ENCODE measurements around the gene ADAMTS10. TPM values are rescaled to one million over a fixed set of nuclear protein-coding genes. Genes with fewer than 3 reads are reported as not detected.
"Not testable (repeated sequence)": the region's sequence is repeated elsewhere in the genome, so short reads cannot be mapped to it uniquely, and the experiment has no call there.

ADAMTS10 gene
- total RNA-seq, 1 donor from 2014 or later: 10.0 TPM

DNA sequence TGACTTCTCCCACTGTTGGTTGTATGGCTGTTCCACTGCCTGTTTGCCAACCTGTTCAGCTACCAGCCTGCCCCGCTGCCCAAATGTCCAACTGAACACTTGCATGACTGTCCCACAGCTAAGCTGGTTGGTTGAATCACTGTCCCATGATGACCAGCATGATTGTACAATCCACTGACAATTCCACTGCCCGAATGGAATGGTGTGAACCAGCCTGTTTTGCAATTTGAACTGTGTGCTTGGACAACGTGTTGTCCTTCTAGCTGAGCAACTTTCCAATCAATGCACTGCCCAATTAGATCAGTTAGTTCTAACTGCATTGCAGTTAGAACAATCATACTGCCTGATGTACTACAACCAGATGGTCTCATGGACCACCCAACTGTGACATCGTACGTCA is 8.7 kb downstream of the ADAMTS10 start:
- no peak for ATAC-seq

DNA sequence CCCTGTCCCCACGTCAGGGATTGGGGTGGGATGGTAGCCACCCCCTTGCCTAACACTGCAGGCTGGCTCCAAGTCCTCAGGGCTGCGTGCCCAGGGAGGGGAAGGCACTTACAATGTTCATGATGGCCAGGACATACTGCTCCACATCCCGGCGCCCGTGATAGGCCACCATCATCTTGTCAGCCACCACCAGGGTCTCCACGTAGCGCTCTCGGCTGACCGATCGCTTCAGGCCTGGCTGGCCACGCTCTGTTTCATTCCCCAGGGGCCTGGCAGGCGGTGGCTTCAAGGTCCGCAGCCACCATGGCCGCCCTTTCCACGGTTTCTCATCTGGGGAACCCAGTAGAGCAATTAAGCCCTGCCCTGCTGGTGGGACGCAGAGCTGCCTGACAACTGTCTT is 9.7 kb downstream of the ADAMTS10 start:
- intact Hi-C loops (cut with micrococcal nuclease): no loop called here
- no peak for DNase-seq
- ATAC-seq: no peak

More for the DNA sequence above, 8.7 kb downstream of the ADAMTS10 start:
- intact Hi-C loops (cut with micrococcal nuclease): no loop called here
- DNase-seq: no peak

DNA sequence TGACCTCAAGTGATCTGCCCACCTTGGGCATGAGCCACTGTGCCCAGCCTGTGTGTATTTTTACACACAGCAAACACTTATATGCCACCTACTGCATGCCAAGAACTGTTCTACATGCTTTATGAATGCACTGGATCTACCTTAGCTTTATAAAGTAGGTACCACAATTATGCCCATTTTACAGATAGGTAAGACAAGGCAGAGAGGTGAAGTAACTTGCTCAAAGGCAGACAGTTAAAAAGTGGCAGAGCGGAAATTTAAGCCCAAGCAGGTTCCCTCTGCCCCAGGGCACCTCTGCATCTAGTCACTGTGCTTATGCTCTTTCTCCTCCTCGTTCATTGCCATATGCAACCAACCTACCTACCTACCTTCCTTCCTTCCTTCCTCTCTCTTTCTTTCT is 10.5 kb downstream of the ADAMTS10 start:
- intact Hi-C loops (cut with micrococcal nuclease): no loop called here
- DNase-seq (no peak), ATAC-seq (no peak)

DNA sequence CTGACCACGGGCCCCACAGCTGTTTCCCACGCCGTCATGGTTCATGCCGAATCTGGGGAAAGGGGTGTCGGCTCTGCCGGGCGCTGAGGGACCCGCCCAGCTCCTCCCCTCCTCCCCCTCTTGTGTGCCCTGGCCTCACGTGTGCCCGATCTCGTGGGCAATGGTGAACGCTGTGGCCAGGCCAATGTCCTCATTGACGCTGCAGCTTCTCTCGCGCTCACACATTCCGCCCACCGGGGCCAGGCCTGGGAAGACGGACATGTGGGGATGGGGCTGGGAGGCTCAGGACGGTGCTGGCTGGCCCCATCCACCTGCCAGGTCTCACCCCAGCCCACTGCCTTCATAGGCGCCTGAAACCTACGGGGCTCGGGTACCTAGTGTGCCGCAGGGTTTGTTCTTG is 14.3 kb downstream of the ADAMTS10 start:
- ATAC-seq (no peak), DNase-seq (no peak)
- intact Hi-C loops (cut with micrococcal nuclease): no loop called here

DNA sequence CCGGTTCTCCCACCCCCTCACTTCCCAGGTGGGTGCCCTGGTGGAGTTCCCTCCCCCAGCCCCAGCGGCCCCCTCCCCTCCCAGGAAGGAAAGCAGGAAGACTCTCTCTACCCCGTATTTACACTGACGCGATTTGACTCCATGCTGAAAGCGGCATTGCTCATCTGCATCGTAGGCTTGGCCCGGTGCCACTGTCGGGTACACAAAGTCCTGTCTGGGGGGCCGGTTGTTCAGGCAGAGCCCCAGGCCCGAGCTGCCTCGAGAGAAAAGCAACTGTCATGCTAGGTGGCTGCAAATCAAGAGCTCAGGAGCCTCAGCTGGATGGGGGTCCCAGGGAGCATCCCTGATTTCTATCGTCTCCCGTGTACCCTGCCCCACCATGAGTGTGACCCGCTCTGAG is 14.9 kb downstream of the ADAMTS10 start:
- intact Hi-C loops (cut with micrococcal nuclease): no loop called here
- no peak for ATAC-seq
- no peak for DNase-seq

DNA sequence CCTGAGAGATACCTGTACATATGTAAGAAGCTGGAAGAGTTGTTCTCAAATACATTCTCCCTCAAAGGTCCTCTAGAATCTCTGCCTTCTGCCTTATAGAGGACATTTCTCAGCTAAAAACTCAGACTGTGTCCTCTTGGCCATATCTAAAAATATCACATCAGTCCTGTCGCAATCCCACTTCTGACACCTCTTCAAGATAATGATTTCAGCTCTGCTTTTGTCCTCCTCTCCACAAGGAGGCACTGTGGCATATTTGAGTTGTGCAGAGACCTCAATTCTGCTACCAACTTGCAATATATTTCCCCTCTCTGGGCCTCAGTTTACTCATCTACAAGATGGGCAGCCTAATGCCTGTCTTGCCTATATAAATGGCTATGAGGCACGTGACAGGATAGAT is 16.6 kb downstream of the ADAMTS10 start:
- DNase-seq (no peak), ATAC-seq (no peak)
- intact Hi-C loops (cut with micrococcal nuclease): no loop called here

DNA sequence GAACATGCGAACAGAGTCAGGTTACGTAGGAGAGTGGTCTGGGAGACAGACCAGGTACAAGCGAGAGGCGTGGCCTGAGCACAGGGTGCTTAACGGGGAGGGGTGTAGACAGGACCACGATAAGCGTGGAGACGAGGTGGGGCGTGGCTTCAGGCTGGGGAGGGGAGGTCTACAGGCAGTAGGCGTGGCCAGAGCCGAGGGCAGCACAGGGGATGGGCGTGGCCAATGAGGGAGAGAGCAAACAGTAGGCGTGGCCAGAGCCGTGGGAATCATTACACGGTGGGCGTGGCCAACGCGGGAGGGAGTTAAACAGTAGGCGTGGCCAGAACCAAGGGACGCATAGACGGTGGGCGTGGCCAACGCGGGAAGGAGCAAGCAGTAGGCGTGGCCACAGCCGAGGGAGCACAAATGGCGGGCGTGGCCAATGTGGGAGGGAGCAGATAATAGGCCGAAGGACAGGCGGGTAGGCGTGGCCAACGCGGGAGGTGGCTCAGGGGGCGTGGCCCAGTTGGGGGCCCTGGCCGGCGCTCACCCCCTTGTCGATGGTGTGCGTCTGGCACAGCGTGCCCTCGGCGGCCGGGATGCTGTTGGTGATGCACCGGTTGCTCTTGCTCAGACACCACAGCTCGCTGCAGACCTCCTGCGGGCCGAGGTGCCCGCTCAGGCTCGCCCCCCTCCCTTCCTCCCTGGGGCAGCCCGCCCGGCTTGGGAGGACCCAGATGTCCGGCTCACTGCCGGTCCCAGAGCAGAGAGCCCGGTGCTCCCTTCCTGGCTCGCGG is 18.1 kb downstream of the ADAMTS10 start:
- peak; percentile 96 for DNase-seq
- intact Hi-C loops (cut with micrococcal nuclease): no loop called here
- ATAC-seq: peak; percentile 91

DNA sequence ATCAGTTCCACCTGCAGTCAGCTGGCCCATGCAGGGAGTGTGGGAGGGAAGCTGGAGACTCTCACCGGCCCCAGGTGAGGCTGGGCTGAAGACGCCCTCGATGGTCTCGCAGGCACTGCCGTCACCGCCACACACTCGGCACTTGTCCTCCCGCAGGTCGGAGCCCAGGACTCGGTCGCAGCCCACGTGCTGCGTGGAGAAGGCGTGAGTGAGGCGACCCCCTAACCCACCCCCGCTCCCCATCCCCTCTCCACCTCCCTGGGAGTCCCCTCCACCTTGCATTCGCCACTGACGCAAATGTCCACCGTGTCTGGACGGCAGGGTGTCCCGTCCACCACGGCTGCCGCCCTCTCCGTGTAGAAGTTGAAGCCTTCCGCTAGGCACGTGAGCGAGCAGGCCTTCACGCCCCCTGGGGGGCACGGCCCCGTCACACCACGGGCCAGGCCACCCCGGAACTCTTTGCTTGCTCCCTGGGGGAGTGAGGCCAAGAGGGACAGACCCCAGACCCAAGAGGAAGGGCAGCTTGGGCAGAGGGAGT is 21.3 kb downstream of the ADAMTS10 start:
- intact Hi-C loops (cut with micrococcal nuclease): no loop called here

DNA sequence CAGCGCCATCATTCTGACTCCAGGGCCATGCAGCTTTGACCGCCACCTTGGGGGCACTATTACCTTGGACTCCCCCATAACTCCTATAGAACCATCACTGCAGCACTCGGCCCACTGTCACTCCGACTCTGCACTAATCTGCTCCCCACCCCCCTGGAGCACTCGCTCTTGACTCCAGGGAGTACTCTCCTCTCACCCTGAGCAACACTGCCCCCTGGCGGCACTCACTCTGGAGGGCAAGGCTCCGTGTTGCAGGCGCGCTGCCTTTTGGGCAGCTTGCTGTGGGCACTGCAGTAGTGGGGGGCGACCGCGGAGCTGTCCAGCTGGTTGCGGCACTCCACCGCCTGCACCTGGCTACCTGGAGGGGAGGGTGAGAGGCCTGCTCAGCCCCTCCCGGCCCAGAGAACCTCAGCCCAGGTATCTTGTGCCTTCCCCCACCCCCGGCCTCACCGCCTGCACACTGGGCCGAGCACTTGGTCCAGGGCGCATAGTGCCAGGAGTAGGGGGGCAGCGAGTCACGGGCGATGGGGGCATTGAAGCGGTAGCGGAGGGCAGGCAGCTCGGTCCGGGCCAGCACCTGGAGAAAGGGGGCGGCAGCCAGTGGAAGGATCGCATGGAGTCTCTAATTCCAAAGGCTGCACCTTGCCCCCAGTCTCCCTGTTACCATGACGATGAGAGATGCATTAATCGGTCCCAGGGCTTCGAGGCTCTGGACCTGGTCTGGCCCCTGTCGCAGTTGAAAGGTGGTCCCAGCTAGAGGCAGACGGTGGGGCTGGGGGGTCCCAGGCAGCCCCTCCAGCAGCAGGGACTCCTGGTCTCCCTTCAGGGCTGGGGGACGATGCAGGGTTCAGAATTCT is 24.4 kb downstream of the ADAMTS10 start:
- DNase-seq (peak; percentile 71), ATAC-seq (peak; percentile 55)
- intact Hi-C loops (cut with micrococcal nuclease): no loop called here

More for the DNA sequence above, 21.3 kb downstream of the ADAMTS10 start:
- ATAC-seq (no peak), DNase-seq (no peak)

DNA sequence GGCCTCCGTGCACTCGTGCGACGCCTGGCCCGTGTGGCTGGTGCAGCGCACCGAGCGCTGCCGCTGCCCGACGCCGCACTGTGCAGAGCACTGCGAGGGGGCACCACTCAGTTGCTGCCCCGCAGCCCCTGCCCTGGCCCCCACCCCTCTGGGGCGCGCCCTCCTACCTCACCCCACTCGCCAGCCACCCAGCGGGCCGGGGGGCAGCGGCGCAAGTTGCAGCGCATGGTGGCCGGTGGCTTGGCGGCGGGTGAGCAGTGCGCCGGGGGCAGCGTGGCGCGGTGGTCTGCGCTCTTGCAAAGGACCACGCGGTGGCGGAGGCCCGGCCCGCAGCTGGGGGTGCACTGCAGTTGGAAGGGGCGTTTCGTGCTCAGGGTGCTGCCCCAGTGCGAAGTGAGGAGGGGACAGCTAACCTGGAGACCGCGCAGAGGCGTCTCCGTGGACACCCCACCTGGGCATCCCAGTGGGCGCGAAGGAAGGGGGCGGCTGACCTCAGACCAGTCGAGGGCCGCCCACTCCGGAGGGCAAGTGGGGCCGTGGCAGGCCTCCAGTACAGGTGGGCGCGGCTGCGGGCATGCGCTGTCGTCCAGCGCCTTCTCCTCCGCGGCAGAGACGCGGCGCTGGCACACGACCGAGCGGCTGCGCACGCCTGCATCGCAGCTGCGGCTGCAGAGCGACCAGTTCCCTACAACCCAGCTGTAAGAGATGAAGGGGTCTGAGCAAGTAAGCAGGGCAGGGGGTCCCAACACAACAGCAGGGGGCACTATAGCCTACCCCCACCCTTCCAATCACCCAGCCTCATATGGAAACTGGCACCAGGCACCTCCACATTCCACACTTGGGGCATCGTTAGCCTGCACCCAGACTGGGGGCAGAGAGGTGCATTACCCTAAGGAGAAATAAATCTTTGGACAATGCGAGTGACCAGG is 25.3 kb downstream of the ADAMTS10 start:
- ATAC-seq: no peak
- no peak for DNase-seq
- intact Hi-C loops (cut with micrococcal nuclease): no loop called here

DNA sequence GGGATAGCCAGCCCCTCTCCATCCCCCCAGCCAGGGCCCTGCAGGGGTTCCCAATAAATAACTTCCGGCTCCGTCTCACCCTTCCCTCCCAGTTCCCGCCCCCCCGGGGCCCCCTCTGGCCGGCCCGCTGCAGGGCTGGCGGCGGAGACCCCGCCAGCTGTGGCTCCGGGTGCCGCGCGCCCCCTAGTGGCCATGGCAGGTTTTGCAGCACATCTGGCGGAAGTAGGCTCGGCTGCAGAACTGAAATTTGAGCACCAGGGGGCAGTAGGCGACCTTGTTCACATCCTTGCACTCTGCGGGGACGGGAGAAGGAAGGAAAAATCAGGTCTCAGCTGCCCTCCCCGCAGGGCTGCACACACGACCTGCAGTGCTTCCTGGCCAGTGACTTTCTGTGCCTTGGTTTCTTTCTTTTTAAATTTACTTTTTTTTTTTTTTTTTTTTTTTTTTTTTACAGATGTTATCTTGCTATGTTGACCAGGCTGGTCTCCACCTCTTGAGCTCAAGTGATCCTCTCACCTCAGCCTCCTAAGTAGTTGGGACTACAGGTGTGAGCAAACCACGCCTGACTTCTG is 29.7 kb downstream of the ADAMTS10 start:
- intact Hi-C loops (cut with micrococcal nuclease): no loop called here
- peak; percentile 88 for DNase-seq
- peak; percentile 63 for ATAC-seq

DNA sequence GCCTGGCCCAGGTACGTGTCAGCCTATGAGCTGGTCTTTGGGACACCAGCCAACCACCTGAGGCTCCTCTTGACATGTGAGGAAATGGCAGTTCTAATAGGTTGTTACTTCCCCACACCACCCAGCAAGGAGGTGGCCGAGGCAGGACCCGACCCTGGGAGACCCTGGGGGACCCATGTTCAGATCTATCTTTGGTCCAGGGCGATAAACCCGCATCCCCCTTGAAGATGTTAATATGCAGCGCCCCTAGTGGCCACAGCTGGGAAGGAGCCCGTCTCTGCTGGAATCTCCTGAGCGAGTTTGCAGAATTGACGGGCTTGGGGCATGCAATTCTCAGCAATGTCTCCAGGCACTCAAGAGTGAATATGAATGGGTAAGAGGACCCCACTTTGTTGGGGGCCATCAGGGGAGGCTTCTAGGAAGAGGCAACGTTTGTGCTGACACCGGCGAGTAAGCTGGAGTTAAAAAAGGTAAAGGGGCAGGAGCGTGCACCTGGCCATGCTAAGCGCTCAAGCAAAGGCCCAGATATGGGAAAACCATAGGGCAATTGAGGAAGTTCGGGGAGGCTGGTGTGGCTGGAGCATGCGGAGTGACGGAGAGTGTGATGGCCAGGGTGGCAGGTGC is 31.8 kb downstream of the ADAMTS10 start:
- intact Hi-C loops (cut with micrococcal nuclease): no loop called here
- peak; percentile 83 for DNase-seq
- peak; percentile 45 for ATAC-seq

DNA sequence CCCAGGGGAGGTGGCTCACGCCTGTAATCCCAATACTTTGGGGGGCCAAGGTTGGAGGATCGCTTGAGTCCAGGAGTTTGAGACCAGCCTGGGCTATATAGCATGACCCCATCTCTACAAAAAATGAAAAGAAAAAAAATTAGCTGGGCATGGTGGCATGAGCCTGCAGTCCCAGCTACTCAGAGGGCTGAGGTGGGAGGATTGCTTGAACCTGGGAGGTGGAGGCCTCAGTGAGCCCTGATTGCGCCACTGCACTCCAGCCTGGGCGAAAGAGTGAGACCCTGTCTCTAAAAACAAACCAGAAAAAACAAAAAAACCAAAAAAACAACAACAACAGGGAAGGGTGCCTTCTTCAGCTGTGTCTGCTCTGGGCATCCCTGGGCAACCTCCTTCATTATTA is 32.8 kb downstream of the ADAMTS10 start:
- ATAC-seq (no peak), DNase-seq (no peak)
- intact Hi-C loops (cut with micrococcal nuclease): no loop called here

DNA sequence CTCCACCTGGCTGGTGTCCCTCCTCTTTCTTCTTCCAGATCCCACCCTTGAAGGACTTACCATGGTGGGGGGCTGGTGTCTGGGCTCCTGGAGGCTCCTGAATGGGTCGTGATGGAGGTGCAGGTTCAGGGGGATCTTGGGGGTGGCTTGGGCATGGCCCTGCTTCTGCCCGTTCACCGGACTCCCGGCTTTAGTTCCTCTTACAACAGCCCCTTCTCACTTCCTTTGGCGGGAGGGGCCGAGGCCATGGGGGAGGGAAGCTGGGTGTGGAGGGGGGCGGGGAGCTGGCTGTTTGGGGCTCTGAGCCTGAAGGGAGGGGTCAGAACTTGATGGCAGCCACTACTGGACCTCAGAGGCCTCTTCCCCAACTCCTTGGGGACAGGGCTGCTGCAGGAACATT is 33.3 kb downstream of the ADAMTS10 start, which contains the start of gene MYO1F:
Gene MYO1F (minus strand): TSS at position 196 of the 400 bp plus-strand sequence. CDS start 133 bp downstream, at position 63.
- ATAC-seq: peak; percentile 64
- intact Hi-C loops (cut with micrococcal nuclease): no loop called here
- DNase-seq: peak; percentile 70

DNA sequence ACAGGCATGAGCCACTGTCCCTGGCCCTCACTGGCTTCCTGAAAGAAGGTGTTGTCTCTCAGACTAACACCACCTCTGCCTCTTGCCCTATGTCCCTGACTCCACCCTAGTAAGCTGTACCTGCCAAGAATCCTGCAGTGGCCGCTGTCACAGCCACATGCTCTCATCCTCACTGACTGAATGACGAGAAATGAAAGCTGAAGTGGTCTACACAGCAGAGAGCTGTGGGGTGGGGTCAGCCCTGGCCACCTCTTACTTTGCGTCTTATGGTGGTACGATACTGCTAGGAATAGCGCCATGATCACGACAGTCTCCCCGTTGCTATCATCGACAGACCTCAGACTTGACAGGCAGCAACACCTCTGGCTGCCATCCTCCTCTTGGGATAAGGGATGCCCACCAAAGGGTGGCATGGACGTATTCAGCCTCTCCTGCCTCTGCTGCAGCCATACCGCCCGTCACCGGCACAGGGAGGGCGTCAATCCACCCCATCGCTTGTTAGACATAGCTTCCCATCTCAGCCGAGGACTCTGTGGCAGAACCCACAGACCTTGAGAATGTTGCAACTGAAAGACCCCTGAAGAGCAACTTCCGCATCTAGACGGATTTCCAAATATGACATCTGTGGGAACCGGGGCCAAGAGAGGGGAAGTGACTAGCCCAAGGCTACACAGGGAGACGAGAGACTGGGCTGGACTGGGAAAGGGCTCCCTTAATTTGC is 34.1 kb downstream of the ADAMTS10 start:
- no peak for DNase-seq
- intact Hi-C loops (cut with micrococcal nuclease): no loop called here
- ATAC-seq: peak; percentile 46

DNA sequence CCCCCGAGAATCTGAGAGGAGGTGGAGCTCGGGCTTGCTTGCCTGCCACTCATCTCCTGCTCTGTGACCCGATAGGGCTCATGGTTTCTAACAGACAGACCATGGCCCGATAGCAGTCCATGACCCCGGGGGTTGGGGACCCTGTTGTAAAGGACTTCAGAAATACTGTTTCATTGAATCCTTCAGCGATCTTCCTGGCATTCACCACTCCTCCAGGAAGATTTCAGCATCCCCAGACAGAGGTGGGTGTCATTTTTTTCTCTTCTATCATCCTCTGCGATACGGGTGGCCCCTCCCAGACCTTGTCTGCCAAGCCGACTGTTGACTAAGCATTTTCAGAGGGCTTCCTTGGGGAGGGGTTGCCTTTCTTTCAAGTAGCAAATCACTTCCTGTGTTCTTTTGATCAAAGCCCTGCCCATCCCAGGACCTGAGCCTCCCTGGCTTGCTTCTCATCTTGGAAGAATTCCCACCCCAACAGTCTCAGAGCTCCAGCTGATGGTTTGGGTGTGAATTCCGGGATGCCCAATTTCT is 35.0 kb downstream of the ADAMTS10 start:
- intact Hi-C loops (cut with micrococcal nuclease): no loop called here
- peak; percentile 23 for ATAC-seq
- no peak for DNase-seq

DNA sequence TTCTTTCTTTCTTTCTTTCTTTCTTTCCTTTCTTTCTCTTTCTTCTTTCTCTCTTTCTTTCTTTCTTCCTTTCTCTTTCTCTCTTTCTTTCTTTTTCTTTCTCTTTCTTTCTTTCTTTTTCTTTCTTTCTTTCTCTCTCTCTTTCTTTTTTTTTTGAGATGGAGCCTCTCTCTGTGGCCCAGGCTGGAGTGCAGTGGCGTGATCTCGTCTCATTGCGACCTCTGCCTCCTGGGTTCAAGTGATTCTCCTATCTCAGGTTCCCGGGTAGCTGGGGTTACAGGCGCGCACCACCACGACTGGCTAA is 35.9 kb downstream of the ADAMTS10 start:
- DNase-seq; intact Hi-C loops (cut with micrococcal nuclease); ATAC-seq: not testable (repeated sequence)

DNA sequence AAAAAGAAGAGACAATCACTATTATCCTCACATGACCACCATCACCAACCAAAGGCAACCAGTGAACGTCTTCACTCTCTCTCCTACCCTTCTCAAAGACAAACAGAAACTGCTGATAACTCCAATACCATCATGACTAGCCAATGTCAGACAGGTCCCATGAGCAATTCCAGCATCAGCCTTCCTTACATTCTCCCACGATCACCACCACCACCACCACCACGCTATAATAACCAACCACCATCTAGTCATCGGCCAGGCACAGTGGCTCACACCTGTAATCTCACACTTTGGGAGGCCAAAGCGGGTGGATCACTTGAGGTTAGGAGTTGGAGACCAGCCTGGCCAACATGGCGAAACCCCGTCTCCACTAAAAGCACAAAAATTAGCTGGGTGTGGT is 37.2 kb downstream of the ADAMTS10 start:
- intact Hi-C loops (cut with micrococcal nuclease): no loop called here
- DNase-seq: no peak
- ATAC-seq: no peak

Measured in left ventricle myocardium superior (tissue), 1 donor.